Measurements from ENCODE around the gene KDM1A.
"Not testable (repeated sequence)": the region's sequence is repeated elsewhere in the genome, so short reads cannot be mapped to it uniquely, and the experiment has no call there.

The KDM1A gene

DNA sequence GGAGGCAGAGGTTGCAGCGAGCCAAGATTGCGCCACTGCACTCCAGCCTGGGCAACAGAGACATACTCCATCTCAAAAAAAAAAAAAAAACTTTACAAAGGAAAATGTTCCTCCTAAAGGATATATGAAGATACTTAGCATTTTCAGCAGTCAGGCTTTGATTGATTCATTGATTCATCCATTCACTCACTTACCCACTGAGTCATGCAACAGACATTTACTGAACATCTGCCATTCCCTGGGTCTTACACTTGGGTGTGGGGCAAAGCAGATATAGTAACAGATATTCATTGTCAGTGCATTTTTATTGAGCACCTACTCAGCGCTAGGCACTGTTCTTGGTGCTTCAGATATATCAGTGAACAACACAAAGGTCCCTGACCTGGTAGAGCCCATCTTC is 41.0 kb upstream of the KDM1A start:
- Histone ChIP-seq H3K79me2 (ENCODE audit: insufficient read depth, low read depth) (no peaks in the 10 kb centered on the region), H3K4me1 (ENCODE audit: low read depth, poor library complexity, severe bottlenecking) (peaks cover 6% of the 10 kb centered on the region), H3K9ac (no peak overlapping the region), H3K27me3 (ENCODE audit: insufficient read depth, low read depth) (no peaks in the 10 kb centered on the region), H3K4me2 (no peak overlapping the region), H3K27ac (no peak overlapping the region), H3K4me3 (IDR thresholded peaks at IDR 0.05; ENCODE audit: insufficient read depth, low read depth, low read length) (no peak overlapping the region), H2AFZ (ENCODE audit: low read depth) (no peak overlapping the region), H3K36me3 (ENCODE audit: insufficient read depth) (no peaks in the 10 kb centered on the region), H4K20me1 (ENCODE audit: insufficient read depth) (no peaks in the 10 kb centered on the region)
- TF ChIP-seq, protein P1, sequence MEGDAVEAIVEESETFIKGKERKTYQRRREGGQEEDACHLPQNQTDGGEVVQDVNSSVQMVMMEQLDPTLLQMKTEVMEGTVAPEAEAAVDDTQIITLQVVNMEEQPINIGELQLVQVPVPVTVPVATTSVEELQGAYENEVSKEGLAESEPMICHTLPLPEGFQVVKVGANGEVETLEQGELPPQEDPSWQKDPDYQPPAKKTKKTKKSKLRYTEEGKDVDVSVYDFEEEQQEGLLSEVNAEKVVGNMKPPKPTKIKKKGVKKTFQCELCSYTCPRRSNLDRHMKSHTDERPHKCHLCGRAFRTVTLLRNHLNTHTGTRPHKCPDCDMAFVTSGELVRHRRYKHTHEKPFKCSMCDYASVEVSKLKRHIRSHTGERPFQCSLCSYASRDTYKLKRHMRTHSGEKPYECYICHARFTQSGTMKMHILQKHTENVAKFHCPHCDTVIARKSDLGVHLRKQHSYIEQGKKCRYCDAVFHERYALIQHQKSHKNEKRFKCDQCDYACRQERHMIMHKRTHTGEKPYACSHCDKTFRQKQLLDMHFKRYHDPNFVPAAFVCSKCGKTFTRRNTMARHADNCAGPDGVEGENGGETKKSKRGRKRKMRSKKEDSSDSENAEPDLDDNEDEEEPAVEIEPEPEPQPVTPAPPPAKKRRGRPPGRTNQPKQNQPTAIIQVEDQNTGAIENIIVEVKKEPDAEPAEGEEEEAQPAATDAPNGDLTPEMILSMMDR (conservative IDR thresholded peaks at IDR 0.05; ENCODE audit: low read depth, low read length): no peak

DNA sequence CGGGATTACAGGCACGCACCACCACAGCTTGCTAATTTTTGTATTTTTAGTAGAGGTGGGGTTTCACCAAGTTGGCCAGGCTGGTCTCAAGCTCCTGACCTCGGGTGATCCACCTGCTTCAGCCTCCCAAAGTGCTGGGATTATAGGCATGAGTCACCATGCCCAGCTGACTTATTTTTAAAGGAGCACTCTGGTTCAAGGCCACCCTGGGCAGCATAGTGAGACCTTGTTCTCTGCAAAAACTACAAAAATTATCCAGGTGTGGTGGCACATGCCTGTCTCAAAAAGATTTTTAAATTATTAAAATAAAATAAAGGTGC is 38.8 kb upstream of the KDM1A start:
- H3K4me2 ChIP-seq; H3K4me3 ChIP-seq (IDR thresholded peaks at IDR 0.05; ENCODE audit: insufficient read depth, low read depth, low read length); H3K27me3 ChIP-seq (ENCODE audit: insufficient read depth, low read depth); H3K36me3 ChIP-seq (ENCODE audit: insufficient read depth); H2AFZ ChIP-seq (ENCODE audit: low read depth); H3K9ac ChIP-seq; H4K20me1 ChIP-seq (ENCODE audit: insufficient read depth); H3K27ac ChIP-seq; H3K4me1 ChIP-seq (ENCODE audit: low read depth, poor library complexity, severe bottlenecking); H3K79me2 ChIP-seq (ENCODE audit: insufficient read depth, low read depth): not testable (repeated sequence)

DNA sequence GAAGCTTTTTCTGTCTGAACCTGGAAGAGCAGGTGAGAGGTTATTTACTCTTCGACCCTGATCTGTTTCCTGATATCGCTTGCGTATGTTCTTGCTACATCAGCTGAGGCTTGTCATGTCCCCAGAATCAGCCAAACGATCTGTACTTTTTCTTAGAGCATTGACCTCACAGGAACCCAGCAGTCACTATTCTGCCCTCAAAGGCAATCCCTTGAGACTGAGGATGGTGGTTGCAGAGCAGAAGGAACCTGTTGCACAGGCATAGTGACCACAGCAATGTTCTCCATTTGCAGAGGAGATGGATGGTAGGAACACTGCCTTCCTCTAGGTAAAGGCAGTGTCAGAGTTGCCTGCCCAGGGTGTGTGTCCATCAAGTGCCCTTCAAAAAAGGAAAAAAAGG is 35.3 kb upstream of the KDM1A start:
- no peaks in the 10 kb centered on the region for H3K27me3 ChIP-seq (ENCODE audit: insufficient read depth, low read depth)
- H2AFZ ChIP-seq (ENCODE audit: low read depth): no peak overlapping the region
- no peaks in the 10 kb centered on the region for H3K79me2 ChIP-seq (ENCODE audit: insufficient read depth, low read depth)
- no peak overlapping the region for H3K4me3 ChIP-seq (IDR thresholded peaks at IDR 0.05; ENCODE audit: insufficient read depth, low read depth, low read length)
- TF ChIP-seq, protein P1 (conservative IDR thresholded peaks at IDR 0.05; ENCODE audit: low read depth, low read length): no peak
- H3K27ac ChIP-seq: no peak overlapping the region
- no peaks in the 10 kb centered on the region for H3K4me1 ChIP-seq (ENCODE audit: low read depth, poor library complexity, severe bottlenecking)
- H3K4me2 ChIP-seq: no peak overlapping the region
- no peaks in the 10 kb centered on the region for H4K20me1 ChIP-seq (ENCODE audit: insufficient read depth)
- no peaks in the 10 kb centered on the region for H3K36me3 ChIP-seq (ENCODE audit: insufficient read depth)
- no peak overlapping the region for H3K9ac ChIP-seq

DNA sequence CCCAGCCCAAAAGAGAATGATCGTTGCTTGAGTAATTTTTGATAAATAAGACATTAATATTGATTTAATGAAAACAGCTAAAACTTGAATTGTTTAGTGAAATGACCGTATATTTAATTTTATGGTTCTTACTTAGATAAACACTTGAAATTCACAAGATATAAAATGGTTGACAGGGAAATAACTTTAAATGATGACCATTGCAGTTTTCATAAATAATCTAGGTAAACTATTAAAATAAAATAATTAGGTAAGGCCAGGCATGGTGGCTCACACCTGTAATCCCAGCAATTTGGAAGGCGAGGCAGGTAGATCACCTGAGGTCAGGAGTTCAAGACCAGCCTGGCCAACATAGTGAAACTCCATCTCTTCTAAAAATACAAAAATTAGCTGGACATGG is 26.9 kb upstream of the KDM1A start:
- not testable (repeated sequence) for H3K4me3 ChIP-seq (IDR thresholded peaks at IDR 0.05; ENCODE audit: insufficient read depth, low read depth, low read length)

DNA sequence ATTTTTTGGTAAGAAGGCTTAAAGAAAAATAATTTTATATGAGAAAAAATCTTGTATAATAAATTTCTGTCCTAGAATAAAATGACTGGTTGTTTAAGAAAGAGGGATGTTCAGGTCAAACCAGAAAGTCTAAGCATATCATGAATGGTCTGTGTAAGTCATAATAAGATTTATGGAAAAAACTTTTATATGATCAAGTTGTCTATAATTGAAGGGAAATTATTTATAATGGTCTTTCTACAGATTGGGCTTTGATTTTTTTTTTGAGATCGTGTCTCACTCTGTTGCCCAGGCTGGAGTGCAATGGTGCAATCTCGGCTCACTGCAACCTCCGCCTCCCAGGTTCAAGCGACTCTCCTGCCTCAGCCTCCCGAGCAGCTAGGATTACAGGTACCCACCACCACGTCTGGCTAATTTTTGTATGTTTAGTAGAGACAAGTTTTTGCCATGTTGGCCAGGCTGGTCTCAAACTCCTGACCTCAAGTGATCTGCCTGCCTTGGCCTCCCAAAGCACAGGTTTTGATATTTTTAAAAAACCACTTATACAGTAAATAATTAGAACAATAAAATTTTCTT is 26.0 kb upstream of the KDM1A start:
- not testable (repeated sequence) for H3K9ac ChIP-seq; H3K36me3 ChIP-seq (ENCODE audit: insufficient read depth); H3K27ac ChIP-seq; H4K20me1 ChIP-seq (ENCODE audit: insufficient read depth); H3K4me1 ChIP-seq (ENCODE audit: low read depth, poor library complexity, severe bottlenecking); H2AFZ ChIP-seq (ENCODE audit: low read depth); H3K27me3 ChIP-seq (ENCODE audit: insufficient read depth, low read depth); H3K79me2 ChIP-seq (ENCODE audit: insufficient read depth, low read depth); H3K4me3 ChIP-seq (IDR thresholded peaks at IDR 0.05; ENCODE audit: insufficient read depth, low read depth, low read length); H3K4me2 ChIP-seq

More for the DNA sequence above, 26.9 kb upstream of the KDM1A start:
- not testable (repeated sequence) for H3K4me1 ChIP-seq (ENCODE audit: low read depth, poor library complexity, severe bottlenecking); H2AFZ ChIP-seq (ENCODE audit: low read depth); H3K4me2 ChIP-seq; H3K9ac ChIP-seq; H3K79me2 ChIP-seq (ENCODE audit: insufficient read depth, low read depth); H3K27ac ChIP-seq; H3K36me3 ChIP-seq (ENCODE audit: insufficient read depth); H4K20me1 ChIP-seq (ENCODE audit: insufficient read depth); H3K27me3 ChIP-seq (ENCODE audit: insufficient read depth, low read depth)

DNA sequence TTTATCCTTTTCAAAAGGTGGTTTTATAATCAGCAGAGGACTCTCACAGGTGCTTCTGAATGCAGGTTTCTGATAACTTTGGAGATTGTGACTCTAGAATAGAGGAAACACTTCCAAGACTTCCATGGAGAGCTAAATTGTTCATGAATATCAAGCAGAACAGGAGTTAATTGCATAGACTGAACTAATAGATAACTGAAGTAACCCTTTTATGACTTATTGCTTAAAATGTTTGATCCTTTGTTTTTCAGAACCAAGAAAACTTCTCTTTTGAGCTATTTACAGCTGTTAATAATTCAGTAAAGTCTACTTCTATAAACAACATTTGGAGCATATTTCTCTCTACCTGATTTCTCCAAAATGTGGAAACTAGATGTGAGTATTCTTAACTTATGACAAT is 23.5 kb upstream of the KDM1A start:
- TF ChIP-seq, protein P1 (conservative IDR thresholded peaks at IDR 0.05; ENCODE audit: low read depth, low read length): no peak
- Histone ChIP-seq H3K4me1 (ENCODE audit: low read depth, poor library complexity, severe bottlenecking) (no peaks in the 10 kb centered on the region), H4K20me1 (ENCODE audit: insufficient read depth) (no peaks in the 10 kb centered on the region), H3K27me3 (ENCODE audit: insufficient read depth, low read depth) (no peaks in the 10 kb centered on the region; the same call in 1 of the 2 replicates), H3K36me3 (ENCODE audit: insufficient read depth) (no peaks in the 10 kb centered on the region), H3K79me2 (ENCODE audit: insufficient read depth, low read depth) (no peaks in the 10 kb centered on the region), H3K4me3 (IDR thresholded peaks at IDR 0.05; ENCODE audit: insufficient read depth, low read depth, low read length) (no peak overlapping the region), H3K4me2 (no peak overlapping the region), H3K27ac (no peak overlapping the region), H2AFZ (ENCODE audit: low read depth) (no peak overlapping the region), H3K9ac (no peak overlapping the region)

DNA sequence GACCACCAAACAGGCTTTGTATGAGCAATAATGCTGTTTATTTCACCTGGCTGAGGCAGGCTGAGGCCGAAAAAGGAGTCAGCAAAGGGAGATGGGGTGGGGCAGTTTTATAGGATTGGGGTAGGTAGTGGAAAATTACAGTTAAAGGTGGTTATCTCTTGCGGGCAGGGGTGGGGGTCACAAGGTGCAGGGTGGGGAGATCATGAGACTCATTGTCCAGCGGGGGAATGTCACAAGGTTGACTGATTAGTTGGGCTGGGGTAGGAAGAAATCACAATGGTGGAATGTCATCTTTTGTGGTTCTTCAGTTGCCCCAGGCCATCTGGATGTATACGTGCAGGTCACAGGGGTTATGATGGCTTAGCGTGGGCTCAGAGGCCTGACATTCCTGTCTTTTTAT is 21.7 kb upstream of the KDM1A start:
- not testable (repeated sequence) for H3K4me2 ChIP-seq; H2AFZ ChIP-seq (ENCODE audit: low read depth); H3K27ac ChIP-seq; H3K4me1 ChIP-seq (ENCODE audit: low read depth, poor library complexity, severe bottlenecking); H3K79me2 ChIP-seq (ENCODE audit: insufficient read depth, low read depth); H3K36me3 ChIP-seq (ENCODE audit: insufficient read depth); H3K4me3 ChIP-seq (IDR thresholded peaks at IDR 0.05; ENCODE audit: insufficient read depth, low read depth, low read length); H3K27me3 ChIP-seq (ENCODE audit: insufficient read depth, low read depth); H3K9ac ChIP-seq; H4K20me1 ChIP-seq (ENCODE audit: insufficient read depth)

DNA sequence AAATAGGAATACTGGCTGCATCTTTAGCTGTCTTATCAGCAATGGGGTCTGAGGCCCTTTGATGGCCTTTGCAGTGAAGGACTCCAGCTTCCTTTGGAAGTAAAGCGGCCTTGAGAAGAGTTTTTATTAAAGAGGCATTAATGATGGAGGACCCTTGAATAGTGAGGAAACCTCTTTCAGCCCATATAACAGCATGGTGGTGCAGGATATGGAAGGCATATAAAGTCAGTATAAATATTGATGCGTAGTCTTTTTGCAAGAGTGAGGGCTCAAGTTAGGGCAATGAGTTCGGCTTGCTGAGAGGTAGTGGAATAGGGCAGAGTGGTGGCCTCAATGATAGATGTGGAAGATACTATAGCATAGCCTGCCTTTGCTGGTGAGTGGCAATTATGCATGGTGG is 19.1 kb upstream of the KDM1A start:
- H3K36me3 ChIP-seq (ENCODE audit: insufficient read depth); H3K4me3 ChIP-seq (IDR thresholded peaks at IDR 0.05; ENCODE audit: insufficient read depth, low read depth, low read length); H3K9ac ChIP-seq; H3K27ac ChIP-seq; H2AFZ ChIP-seq (ENCODE audit: low read depth); H4K20me1 ChIP-seq (ENCODE audit: insufficient read depth); H3K27me3 ChIP-seq (ENCODE audit: insufficient read depth, low read depth); H3K4me2 ChIP-seq; H3K79me2 ChIP-seq (ENCODE audit: insufficient read depth, low read depth); H3K4me1 ChIP-seq (ENCODE audit: low read depth, poor library complexity, severe bottlenecking): not testable (repeated sequence)

All from KMS-11 (cell line).